Brain microvascular endothelial cell (primary cell): Measurements from ENCODE around the gene RPL21.

ENCODE experiments used
- DNase-seq: peaks from one replicate; pipeline ENCODE4 v3.0.0-alpha.2; 2020
- H3K27ac ChIP-seq: fragments of 250-450 bp; sonication (Bioruptor Pico); 2 replicates; pipeline ENCODE4 v1.5.1; 2020; ENCODE audit warnings: mild to moderate bottlenecking, moderate library complexity
- H3K27me3 ChIP-seq: fragments of 250-450 bp; sonication (Bioruptor Pico); replicated peaks from 2 replicates; pipeline ENCODE4 v1.5.1; 2020; ENCODE audit warnings: mild to moderate bottlenecking
- H3K36me3 ChIP-seq: fragments of 250-450 bp; sonication (Bioruptor Pico); replicated peaks from 2 replicates; pipeline ENCODE4 v1.5.1; 2020; ENCODE audit warnings: mild to moderate bottlenecking
- H3K4me3 ChIP-seq: 2 replicates; pipeline ENCODE4 v1.5.1; 2011; ENCODE audit warnings: low read depth, mild to moderate bottlenecking, control low read depth, low read length, moderate library complexity
- in situ Hi-C: cut with HindIII; loops from 2 replicates; pipeline ENCODE4 v1.10.0; 2017; ENCODE audit warnings: low sequenced_read_pairs, low pct_ligation_motif_present
- TF ChIP-seq, protein P1 (sequence below): IDR thresholded peaks from 2 replicates; pipeline ENCODE4 v1.5.1; 2011; ENCODE audit warnings: low read depth, mild to moderate bottlenecking, moderate library complexity, low read length, control low read depth, inconsistent platforms; ENCODE audit errors: missing control alignments

RPL21 gene

GRCh38 chr13:27250833-27251165, 559 bp upstream of the RPL21 start:
- Histone ChIP-seq H3K36me3 (peaks cover 21% of the 10 kb centered on the region), H3K4me3 (peak overlapping the region; percentile 99), H3K27me3 (no peaks in the 10 kb centered on the region), H3K27ac (peak overlapping the region; percentile 99)
- TF ChIP-seq, protein P1, sequence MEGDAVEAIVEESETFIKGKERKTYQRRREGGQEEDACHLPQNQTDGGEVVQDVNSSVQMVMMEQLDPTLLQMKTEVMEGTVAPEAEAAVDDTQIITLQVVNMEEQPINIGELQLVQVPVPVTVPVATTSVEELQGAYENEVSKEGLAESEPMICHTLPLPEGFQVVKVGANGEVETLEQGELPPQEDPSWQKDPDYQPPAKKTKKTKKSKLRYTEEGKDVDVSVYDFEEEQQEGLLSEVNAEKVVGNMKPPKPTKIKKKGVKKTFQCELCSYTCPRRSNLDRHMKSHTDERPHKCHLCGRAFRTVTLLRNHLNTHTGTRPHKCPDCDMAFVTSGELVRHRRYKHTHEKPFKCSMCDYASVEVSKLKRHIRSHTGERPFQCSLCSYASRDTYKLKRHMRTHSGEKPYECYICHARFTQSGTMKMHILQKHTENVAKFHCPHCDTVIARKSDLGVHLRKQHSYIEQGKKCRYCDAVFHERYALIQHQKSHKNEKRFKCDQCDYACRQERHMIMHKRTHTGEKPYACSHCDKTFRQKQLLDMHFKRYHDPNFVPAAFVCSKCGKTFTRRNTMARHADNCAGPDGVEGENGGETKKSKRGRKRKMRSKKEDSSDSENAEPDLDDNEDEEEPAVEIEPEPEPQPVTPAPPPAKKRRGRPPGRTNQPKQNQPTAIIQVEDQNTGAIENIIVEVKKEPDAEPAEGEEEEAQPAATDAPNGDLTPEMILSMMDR, result no peak
- no peak for DNase-seq
- in situ Hi-C loops, result no loop called here

DNA sequence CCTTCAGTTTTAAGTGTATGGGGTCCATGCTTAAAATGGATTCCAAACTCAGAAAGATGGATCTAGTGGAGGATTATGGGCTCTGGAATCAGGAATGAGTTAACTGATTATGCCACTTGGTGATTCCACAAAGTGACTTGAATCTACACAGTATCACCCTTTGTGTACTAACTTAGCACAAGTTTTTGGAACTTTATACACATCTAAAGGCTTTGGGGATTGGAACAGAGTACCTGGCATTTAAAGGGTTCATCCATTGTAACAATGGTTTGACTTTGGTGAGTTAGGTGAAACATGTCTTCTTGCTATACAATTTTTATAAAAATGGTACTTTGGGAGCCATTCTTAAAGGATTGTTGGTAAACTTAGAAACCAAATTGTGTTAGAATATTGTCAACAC, 1.1 kb downstream of the RPL21 start:
- no peak for DNase-seq
- Histone ChIP-seq H3K36me3 (peaks cover 35% of the 10 kb centered on the region), H3K27me3 (no peaks in the 10 kb centered on the region), H3K4me3 (peak overlapping the region; percentile 99), H3K27ac (peak overlapping the region; percentile 99)
- in situ Hi-C loops, result no loop called here
- TF ChIP-seq, protein P1, result no peak

GRCh38 chr13:27257233-27257568, 5.8 kb downstream of the RPL21 start:
- TF ChIP-seq, protein P1, result no peak
- DNase-seq, result no peak
- Histone ChIP-seq H3K27me3 (no peaks in the 10 kb centered on the region), H3K27ac (no peak overlapping the region), H3K36me3 (peaks cover 56% of the 10 kb centered on the region), H3K4me3 (no peak overlapping the region)
- in situ Hi-C loops, result no loop called here

DNA sequence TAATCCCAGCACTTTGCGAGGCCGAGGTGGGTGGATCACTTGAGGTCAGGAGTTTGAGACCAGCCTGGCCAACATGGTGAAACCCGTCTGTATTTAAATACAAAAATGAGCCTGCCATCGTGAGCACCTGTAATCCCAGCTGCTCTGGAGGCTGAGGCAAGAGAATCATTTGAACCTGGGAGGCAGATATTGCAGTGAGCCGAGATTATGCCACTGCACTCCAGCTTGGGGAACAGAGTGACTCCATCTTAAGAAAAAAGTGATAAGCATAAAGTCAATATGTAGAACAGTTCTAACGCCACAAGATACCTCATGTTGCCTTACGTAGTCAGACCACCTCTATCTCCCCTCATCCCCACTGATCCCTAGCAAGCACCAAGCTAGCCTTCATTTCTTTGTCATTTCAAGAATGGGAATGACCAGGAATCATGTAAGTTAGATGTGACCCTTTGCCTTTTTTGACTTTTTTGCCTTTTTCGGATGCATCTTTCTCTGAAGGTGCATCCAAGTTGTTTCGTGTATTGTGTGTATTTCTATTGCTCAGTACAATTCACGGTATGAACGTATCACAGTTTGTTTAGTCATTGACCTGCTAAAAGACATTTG, 6.4 kb downstream of the RPL21 start:
- TF ChIP-seq, protein P1, result no peak

DNA sequence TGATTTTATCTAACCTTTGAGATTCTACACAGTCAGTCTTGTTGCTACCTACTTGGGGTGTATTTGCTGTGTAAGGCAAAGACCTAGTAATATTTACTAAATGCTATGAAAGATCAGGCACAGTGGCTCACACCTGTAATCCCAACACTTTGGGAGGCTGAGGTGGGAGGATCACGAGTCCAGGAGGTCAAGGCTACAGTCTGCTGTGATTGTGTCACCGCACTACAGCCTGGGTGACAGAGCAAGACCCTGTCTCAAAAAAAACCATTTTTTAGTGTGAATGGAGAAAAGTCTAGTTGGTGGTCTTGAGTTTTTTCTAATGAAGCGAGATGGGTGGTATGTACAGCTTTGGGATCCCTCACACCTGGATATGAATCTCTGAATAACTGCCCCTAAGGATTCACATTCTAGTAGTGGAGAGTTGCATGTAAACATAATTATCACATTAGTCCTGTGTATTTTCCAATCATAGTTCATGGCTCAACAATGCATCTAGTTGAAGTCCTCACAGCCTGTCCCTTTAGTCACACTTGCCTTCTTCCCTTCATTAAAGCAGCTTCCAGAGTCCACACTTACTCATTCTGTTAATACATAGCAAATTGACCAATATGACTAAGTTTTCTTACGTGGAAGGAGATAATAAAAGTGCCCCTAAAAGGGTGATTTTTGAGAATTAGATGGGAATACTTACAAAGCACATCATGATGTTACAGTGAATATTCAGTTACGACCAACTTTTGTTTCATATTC, 7.5 kb downstream of the RPL21 start:
- no peak for DNase-seq
- TF ChIP-seq, protein P1, result no peak
- Histone ChIP-seq H3K27me3 (no peaks in the 10 kb centered on the region), H3K27ac (no peak overlapping the region), H3K4me3 (no peak overlapping the region), H3K36me3 (peaks cover 52% of the 10 kb centered on the region)
- in situ Hi-C loops, result no loop called here

More for the DNA sequence above, 6.4 kb downstream of the RPL21 start:
- Histone ChIP-seq H3K27me3 (no peaks in the 10 kb centered on the region), H3K4me3 (no peak overlapping the region), H3K27ac (no peak overlapping the region), H3K36me3 (peaks cover 56% of the 10 kb centered on the region)
- in situ Hi-C loops, result no loop called here
- DNase-seq, result no peak

GRCh38 chr13:27259831-27260230, 8.5 kb downstream of the RPL21 start:
- no peaks in the 10 kb centered on the region for H3K27me3 ChIP-seq
- no peak overlapping the region for H3K4me3 ChIP-seq
- in situ Hi-C loops, result no loop called here
- TF ChIP-seq, protein P1, result no peak
- peaks cover 44% of the 10 kb centered on the region for H3K36me3 ChIP-seq
- H3K27ac ChIP-seq, result no peak overlapping the region
- no peak for DNase-seq
